B cell (primary cell): ENCODE measurements around the gene OTULIN. TPM values are rescaled to one million over a fixed set of nuclear protein-coding genes. Genes with fewer than 3 reads are reported as not detected.

Source experiments
- ATAC-seq: fragments of 200-7000 bp; cut with Tn5 transposase; one replicate; pipeline ENCODE4 v1.10.0; 2021; ENCODE audit warnings: low read depth, mild to moderate bottlenecking, moderate number of reproducible peaks, moderate library complexity
- CTCF ChIA-PET: fragments of 350-600 bp; sonication (Branson Sonifier 250); formaldehyde crosslinking; loops from one replicate; lab custom pipeline; 2021; ENCODE audit warnings: antibody characterized with exemption, inconsistent platforms; lab: Charles Lee
- POLR2A ChIA-PET: fragments of 350-600 bp; sonication (Branson Sonifier 250); formaldehyde crosslinking; loops from one replicate; lab custom pipeline; 2021; ENCODE audit warnings: antibody characterized with exemption; lab: Charles Lee
- DNase-seq: peaks from one replicate; pipeline ENCODE4 v3.0.0; 2013
- H2AFZ ChIP-seq: 2 replicates; pipeline ENCODE4 v1.6.1; 2012; ENCODE audit warnings: mild to moderate bottlenecking, low read depth, low read length; ENCODE audit not compliant: insufficient read depth, poor library complexity, severe bottlenecking
- H3K27ac ChIP-seq, 2 donors: 1 replicate in 1 of 2; 2 replicates in 1 of 2; pipeline ENCODE4 v1.5.1; 2012 to 2013; ENCODE audit warnings: low read length in 2 of 2, mild to moderate bottlenecking in 2 of 2, moderate library complexity in 1 of 2
- H3K27me3 ChIP-seq, 4 experiments: fragments of 200-600 bp in 1 of 4; sonication (generic) in 1 of 4; replicated peaks in 1 of 4; 1 replicate in 2 of 4; 2 replicates in 2 of 4; pipeline versions ENCODE4 v1.6.1 to v1.7.0; 2013 to 2016; ENCODE audit warnings: low read length in 3 of 4, mild to moderate bottlenecking in 2 of 4, mixed read lengths in 1 of 4, moderate library complexity in 1 of 4; ENCODE audit not compliant: insufficient read depth in 4 of 4, control insufficient read depth in 3 of 4; ENCODE audit errors: control extremely low read depth in 1 of 4
- H3K36me3 ChIP-seq, 2 experiments: replicated peaks in 1 of 2; 1 replicate in 1 of 2; 2 replicates in 1 of 2; pipeline versions ENCODE4 v1.6.1 to v1.7.1; 2013; ENCODE audit warnings: low read length in 1 of 2; ENCODE audit not compliant: insufficient read depth in 2 of 2, control insufficient read depth in 1 of 2; ENCODE audit errors: control extremely low read depth in 1 of 2, extremely low read depth in 1 of 2
- H3K4me1 ChIP-seq, 2 donors: fragments of 200-600 bp in 1 of 2; sonication (generic) in 1 of 2; 1 replicate in 1 of 2; 2 replicates in 1 of 2; pipeline versions ENCODE4 v1.5.1 to v1.6.1; 2013 to 2017; ENCODE audit warnings: low read length in 2 of 2; ENCODE audit not compliant: control insufficient read depth in 2 of 2, insufficient read depth in 2 of 2
- H3K4me2 ChIP-seq: replicated peaks from 2 replicates; pipeline ENCODE3; 2012; ENCODE audit warnings: mild to moderate bottlenecking, low read depth, low read length; ENCODE audit not compliant: poor library complexity, severe bottlenecking
- H3K4me3 ChIP-seq, 5 experiments: fragments of 200-600 bp in 1 of 5; sonication (generic) in 1 of 5; 1 replicate in 3 of 5; 2 replicates in 2 of 5; pipeline versions ENCODE4 v1.5.1 to v1.7.0; 2011 to 2016; ENCODE audit warnings: low read length in 4 of 5, mild to moderate bottlenecking in 4 of 5, low read depth in 2 of 5, control low read depth in 1 of 5, moderate library complexity in 1 of 5; ENCODE audit not compliant: insufficient read depth in 1 of 5; ENCODE audit errors: control extremely low read depth in 1 of 5, extremely low read depth in 1 of 5
- H3K79me2 ChIP-seq: fragments of 200-600 bp; sonication (generic); one replicate; pipeline ENCODE4 v1.6.0; 2016; ENCODE audit warnings: low read length; ENCODE audit not compliant: control insufficient read depth, insufficient read depth
- H3K9ac ChIP-seq: fragments of 200-600 bp; sonication (generic); 2 replicates; pipeline ENCODE4 v1.6.1; 2017; ENCODE audit warnings: mild to moderate bottlenecking, low read length, moderate library complexity
- H3K9me3 ChIP-seq, 3 donors: one replicate each; pipeline versions ENCODE4 v1.6.1 to v1.7.1; 2013; ENCODE audit warnings: low read length in 2 of 3; ENCODE audit not compliant: control insufficient read depth in 2 of 3, insufficient read depth in 1 of 3; ENCODE audit errors: control extremely low read depth in 1 of 3
- H4K20me1 ChIP-seq: 2 replicates; pipeline ENCODE4 v1.6.0; 2012; ENCODE audit warnings: mild to moderate bottlenecking, low read length; ENCODE audit not compliant: insufficient read depth, control insufficient read depth, poor library complexity, severe bottlenecking
- H3K27ac Mint-ChIP-seq: one replicate; pipeline ENCODE4 v1.8.0; 2021; ENCODE audit warnings: mixed read lengths
- H3K27me3 Mint-ChIP-seq: one replicate; pipeline ENCODE4 v1.8.0; 2021; ENCODE audit warnings: mixed read lengths
- H3K4me1 Mint-ChIP-seq: one replicate; pipeline ENCODE4 v1.8.0; 2021; ENCODE audit warnings: mixed read lengths
- H3K4me3 Mint-ChIP-seq: one replicate; pipeline ENCODE4 v1.8.0; 2021; ENCODE audit warnings: mixed read lengths
- H3K9me3 Mint-ChIP-seq: one replicate; pipeline ENCODE4 v1.8.0; 2022; ENCODE audit warnings: mixed read lengths; ENCODE audit not compliant: insufficient read depth
- EZH2 ChIP-seq: IDR thresholded peaks from 2 replicates; pipeline ENCODE4 v1.6.1; 2012; ENCODE audit warnings: borderline replicate concordance, low read depth, mild to moderate bottlenecking, moderate library complexity, low read length; ENCODE audit not compliant: insufficient read depth, poor library complexity, severe bottlenecking
- WGBS: methylation state at CpG from one replicate; pipeline ENCODE4 v1.1.5; 2013; ENCODE audit warnings: missing lambda C conversion rate; ENCODE audit not compliant: insufficient coverage; 5-methylcytosine and 5-hydroxymethylcytosine counted together
- intact Hi-C: fragments of 100-400 bp; cut with micrococcal nuclease; formaldehyde crosslinking; loops from one replicate; pipeline ENCODE4 v1.10.0; 2022
- polyA plus RNA-seq: library from polyadenylated mRNA; depleted of rRNA; stranded (reverse); fragments of >200 nt; gene quantifications from 2 replicates; pipeline ENCODE4 v1.2.3, GENCODE V29; 2012
- total RNA-seq, 2 donors: library from RNA; stranded (reverse); fragments of 120-200 nt in 1 of 2; gene quantifications; 1 replicate in 1 of 2; 2 replicates in 1 of 2; pipeline versions ENCODE4 v1.2.3 to v1.2.4, GENCODE V29; 2013 to 2022
- TF ChIP-seq, protein P1 (sequence below): fragments of 200-600 bp; IDR thresholded peaks from one replicate; pipeline ENCODE4 v1.8.0; 2022; ENCODE audit warnings: antibody characterized with exemption, mild to moderate bottlenecking

The OTULIN gene
- total and polyA plus RNA-seq, 2 donors (not counting 1 experiment from before 2014, with no cell fraction given) = 8.4 to 64.4 TPM

DNA sequence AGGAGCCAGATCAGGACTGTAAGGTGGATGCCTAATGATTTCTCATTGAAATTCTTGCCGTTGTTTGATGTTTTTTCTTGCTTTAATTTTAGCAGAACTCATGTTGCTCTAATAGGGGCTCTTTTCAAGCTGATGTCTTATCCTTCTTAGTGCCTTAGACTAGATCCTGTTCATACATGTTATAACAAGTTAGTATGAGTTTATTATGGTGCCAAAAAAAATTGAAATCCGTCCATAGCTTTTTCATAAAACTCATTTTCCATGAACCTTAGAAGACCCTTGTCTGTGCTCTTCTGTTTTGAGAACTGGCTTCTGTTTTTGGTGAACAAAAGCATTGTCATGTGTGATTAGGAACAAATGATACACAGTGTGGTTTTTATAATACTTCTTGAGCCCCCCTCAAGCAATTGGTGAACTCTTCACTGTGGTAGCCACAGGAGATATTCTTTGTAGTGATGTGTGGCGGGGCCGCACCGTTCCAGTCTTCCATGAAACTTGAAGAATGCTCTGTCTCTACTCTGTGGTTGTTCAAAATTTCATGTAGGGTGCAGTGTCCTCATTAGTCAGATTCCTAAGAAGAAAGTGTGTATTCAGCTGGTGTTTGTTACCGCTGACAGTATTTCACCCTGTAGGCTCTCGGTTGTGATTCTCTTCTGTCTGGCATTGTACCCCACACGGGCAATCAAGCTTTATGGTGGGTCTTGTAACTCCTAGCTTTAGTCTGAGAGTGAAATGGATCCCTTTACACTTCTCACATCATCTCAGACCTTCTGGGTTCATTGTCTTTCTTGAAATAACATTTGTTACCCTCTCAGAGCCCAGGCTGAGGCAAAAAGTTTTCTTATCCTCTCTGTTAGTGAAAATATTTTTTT lies 10.7 kb downstream of the OTULIN start:
- intact Hi-C loops = loop anchor here (1.0 kb wide), 1 partner anchor 10 kb away; no protein-coding TSS in a partner anchor
- Histone ChIP-seq H3K79me2 (peaks cover 71% of the 10 kb centered on the region), H2AFZ (no peak overlapping the region), H4K20me1 (peaks cover 69% of the 10 kb centered on the region), H3K36me3 (peaks cover 7 to 25% of the 10 kb centered on the region in 2 experiments), H3K27me3 (no peaks in the 10 kb centered on the region), H3K4me1 (peaks cover 59 to 75% of the 10 kb centered on the region in 2 donors), H3K9ac (peak overlapping the region; percentile 58), H3K9me3 (no peaks in the 10 kb centered on the region), H3K4me3 (peak overlapping the region; percentile 7 to 63 (median 35)), H3K4me2 (peak overlapping the region; percentile 80), H3K27ac (peak overlapping the region; percentile 0 to 65)
- DNase-seq (no peak), ATAC-seq (no peak)
- 83% methylated on average over 7 of the region's 8 CpGs for WGBS
- TF ChIP-seq EZH2 = no peak
- TF ChIP-seq, protein P1, sequence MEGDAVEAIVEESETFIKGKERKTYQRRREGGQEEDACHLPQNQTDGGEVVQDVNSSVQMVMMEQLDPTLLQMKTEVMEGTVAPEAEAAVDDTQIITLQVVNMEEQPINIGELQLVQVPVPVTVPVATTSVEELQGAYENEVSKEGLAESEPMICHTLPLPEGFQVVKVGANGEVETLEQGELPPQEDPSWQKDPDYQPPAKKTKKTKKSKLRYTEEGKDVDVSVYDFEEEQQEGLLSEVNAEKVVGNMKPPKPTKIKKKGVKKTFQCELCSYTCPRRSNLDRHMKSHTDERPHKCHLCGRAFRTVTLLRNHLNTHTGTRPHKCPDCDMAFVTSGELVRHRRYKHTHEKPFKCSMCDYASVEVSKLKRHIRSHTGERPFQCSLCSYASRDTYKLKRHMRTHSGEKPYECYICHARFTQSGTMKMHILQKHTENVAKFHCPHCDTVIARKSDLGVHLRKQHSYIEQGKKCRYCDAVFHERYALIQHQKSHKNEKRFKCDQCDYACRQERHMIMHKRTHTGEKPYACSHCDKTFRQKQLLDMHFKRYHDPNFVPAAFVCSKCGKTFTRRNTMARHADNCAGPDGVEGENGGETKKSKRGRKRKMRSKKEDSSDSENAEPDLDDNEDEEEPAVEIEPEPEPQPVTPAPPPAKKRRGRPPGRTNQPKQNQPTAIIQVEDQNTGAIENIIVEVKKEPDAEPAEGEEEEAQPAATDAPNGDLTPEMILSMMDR = no peak
- Mint-ChIP-seq H3K4me3 (peak overlapping the region; percentile 77), H3K4me1 (peaks cover 87% of the 10 kb centered on the region), H3K27me3 (no peaks in the 10 kb centered on the region), H3K9me3 (no peaks in the 10 kb centered on the region), H3K27ac (peak overlapping the region; percentile 64)
- ChIA-PET POLR2A (no interaction called here), CTCF (interaction anchor here (1.0 to 2.2 kb wide), 6 partner anchors 8 to 312 kb away, joined by 3 to 10 read pairs (median 4); no protein-coding TSS in a partner anchor)
